Stimulated activated CD4-positive, alpha-beta T cell treated with anti-CD3 and anti-CD28 coated beads, Interleukin-2, amount 100 ng/mL, for 24 hours (primary cell): ENCODE data around the gene TRPM3.
"Not testable (repeated sequence)": the region's sequence is repeated elsewhere in the genome, so short reads cannot be mapped to it uniquely, and the experiment has no call there.

Experiments used
- DNase-seq, 2 donors: peaks; one replicate each; pipeline ENCODE4 v3.0.0-alpha.2; 2020

Gene TRPM3

DNA sequence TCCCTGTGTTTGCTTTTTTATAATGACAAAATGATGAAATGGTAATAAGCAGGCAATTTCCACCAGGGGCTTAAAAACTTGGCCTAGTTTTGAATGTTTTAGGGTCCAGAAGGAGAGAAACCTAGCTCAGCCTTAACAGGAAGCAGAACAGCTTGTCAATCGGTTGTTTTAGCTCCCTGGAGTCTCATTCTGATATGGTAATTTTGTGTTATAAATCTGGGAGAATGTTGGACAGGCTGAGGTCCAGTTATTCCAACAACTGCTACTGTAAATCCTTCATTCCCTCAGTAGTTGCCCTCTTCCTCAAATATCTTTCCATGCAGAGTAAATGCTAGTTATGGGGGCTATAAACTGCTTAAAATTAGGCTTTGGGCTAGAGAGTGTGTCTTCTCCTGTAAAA lies 397.4 kb downstream of the TRPM3 start:
- not testable (repeated sequence) for DNase-seq

DNA sequence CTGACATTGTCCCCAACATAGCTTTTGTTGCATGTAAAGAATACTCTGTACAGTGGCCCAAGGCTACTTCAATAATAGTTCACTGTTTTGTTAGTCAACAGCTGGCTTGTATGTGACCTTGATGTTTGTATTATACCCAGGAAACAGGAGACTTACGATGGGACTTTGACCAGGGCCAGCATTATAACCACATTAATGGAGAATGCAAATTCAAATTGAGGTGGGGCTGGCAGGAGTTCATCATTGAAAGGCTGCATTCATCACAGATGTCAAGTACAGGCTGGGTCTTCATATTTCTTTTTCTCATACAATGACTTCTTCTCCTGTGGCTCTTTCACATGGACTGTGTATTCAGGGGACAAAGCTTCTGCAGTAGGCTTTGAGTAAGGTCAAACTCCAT lies 414.6 kb downstream of the TRPM3 start:
- DNase-seq: not testable (repeated sequence)

DNA sequence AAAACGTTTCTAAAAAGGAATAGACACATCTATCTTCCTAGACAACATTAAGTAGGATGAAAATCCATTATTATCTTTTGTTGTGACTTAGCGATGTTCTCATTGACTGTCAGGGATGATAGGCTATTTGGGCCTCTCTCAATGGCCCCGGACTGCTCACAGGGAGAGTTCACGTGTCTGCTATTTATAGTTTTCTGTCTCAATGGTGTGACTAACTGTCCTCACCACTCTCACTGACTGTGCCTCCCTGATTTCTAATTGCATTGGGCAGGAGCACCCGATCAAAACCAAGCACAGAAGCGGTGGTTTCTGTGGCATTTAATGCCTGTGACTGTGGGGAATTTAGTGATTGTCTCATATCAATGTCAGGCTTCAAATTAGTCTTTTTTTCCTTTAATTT lies 420.3 kb downstream of the TRPM3 start:
- DNase-seq: no peak

DNA sequence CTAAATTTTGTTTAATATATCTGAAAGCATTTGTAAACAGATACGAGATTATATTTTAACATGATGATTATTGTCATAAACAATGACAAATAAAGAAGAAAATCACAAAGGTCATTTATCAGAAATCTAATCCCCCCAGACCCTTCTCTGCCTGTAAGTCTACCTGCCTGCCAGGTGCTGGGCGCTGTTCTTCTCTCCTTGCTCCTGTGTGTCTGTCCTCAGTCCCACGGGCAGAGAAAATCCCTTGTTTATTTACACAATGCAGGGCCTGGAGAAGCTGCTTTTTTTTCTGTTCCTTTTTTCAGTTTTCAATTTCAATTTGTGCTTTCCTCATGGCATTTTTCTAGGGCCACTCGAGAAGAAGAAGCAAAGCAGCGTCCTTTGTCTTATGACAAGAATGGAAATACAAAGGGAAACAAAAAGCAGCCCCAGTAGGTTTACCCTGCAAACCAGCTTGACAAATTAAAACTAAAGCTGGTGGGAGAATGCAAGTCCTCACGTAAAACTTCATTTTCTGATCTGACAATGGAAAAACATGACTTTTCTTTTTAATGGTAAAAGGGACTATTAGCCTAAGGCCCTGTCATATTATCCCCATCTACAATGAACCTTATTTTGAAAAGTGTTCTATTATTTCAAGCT lies 424.6 kb downstream of the TRPM3 start:
- DNase-seq: no peak

DNA sequence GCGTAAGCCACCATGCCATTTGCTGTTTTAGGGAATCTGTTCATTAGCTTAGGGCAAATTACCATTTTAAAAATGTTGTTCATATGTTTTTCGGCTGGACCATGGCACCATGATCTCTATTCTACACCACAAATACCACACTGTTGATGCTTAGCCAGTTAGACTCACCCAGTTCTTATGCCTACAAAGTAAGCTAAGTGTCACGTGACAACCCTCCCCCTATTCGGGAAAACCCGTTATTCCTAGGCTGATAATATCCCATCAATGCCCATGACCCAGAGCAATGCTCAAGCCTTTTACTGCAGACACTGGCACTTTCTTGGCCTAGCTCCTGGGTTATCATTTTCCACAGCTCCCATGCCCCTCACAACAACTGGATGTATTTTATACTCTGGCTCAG lies 426.7 kb downstream of the TRPM3 start:
- DNase-seq: no peak

DNA sequence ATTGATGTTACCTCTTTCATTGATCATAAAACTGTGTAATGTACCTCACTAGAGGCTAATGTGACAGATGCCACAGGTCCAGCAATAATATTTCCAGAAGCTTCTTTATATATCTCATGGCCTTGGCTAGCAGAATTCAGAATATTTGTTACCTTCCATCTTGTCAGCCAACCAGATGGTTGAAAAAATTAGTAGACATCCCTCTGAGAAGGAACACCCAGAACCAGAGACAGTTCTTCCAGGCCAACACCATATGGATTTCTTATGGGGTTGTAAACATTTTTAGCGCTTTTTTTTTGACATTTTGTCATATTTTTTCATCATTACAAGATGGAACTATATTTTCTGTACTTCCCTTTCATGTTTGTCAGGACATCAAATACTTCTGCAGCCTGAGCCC lies 428.2 kb downstream of the TRPM3 start:
- DNase-seq: no peak

DNA sequence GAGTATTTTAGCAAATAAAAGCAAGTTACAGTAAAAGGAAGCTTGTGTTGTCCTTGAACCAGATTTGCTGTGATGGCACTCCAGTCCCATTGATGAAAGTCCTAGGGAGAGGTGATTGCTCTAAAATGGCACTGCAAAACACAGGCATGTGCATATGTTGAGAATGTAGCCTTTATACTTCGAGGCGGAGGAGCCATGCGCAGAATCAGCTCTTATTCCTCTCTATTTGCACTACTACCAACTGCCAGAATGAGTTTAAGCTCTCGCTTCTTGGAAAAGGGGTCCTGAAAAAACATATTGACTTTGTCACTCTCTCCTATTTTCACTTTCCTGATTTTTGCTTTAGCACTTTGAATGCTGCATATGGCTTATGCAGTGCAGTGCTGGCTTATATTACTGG lies 429.0 kb downstream of the TRPM3 start:
- no peak for DNase-seq

DNA sequence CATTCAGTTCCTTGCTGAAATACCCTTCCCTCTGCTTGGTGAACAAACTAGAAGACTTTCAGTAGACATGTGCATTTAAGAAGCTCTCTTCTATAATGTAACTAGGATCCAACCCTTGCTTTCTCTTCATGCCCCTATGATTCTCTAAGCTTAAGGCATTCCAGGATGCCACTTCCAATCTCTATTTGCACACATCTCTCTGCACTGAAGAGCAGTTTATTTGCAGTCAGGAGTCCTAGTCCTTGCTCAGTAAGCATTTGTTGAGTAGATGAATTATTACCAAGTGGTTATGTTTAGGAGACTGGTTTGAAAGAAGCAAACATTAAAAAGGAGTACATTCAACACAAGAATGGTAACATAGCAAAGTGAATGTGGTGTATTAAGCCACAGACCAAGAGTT lies 432.7 kb downstream of the TRPM3 start:
- DNase-seq: no peak

DNA sequence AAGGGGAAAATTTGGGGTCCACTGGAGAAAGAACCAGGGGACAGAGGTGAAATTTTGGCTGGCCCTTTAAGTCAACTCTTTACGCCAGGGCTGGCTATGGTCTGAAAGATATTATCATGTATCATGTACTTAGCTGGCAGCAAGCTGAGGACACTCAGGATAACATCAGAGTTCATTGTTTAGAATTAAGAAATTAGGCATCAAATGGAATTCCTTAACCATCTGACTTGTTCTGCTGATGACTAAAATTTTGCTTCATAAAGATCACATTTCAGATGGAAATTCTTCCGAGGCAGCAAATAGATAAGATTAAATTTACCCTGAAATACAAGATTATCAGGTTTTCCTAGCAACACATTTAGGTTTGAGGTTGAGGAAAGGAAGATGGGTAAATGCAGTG lies 437.6 kb downstream of the TRPM3 start:
- no peak for DNase-seq

DNA sequence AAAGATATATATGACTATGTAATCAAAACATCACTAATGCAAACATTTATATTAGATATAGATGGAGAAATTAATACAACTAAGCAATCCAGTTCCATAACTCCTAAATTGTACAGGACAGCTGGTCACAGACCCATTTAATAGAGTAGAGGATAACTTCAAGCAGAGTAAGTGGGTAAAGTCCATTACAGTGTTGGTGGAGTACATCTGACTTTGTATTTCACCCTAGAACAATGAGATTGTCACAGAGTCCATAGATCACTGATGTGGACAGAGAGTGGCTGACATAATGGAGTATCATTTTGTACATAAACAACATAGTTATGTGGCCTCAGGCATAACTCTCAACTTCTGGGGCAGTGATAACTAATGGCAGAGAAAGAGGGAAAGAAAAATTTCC lies 439.1 kb downstream of the TRPM3 start:
- DNase-seq: no peak

DNA sequence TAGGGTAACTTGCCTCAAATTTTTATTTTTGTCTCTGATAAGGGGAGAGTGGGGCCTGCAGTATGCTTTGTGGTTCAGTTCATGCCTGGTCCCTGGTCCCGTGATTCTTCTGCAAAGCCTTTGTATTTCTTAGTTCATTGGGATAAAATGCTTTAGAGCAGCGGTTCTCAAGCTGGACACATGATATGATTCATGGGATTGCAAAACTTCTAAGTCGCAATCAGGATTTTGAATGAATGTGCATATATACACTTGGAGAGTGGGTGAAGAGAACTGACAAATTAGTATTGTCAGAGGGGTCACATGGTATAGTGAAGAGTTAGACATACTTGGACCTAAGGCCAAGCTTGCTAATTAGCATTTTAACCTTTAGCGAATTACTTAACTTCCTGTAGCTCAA lies 441.6 kb downstream of the TRPM3 start:
- no peak for DNase-seq

DNA sequence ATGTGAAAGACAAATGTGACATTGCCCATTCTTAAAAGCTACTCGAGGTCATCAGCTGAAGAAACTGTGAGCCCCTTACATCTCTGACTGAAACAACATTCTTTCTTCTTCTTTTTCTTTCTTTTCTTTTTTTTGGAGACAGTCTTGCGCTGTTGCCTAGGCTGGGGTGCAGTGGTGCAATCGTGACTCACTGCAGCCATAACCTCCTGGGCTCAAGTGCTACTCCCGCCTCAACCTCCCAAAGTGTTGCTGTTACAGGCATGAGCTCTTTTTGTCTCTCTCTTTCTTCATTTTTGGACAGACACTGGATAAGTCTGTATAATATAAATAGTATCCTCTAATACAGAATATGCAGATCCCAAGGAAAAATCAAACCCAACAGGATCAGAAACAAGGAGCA lies 443.3 kb downstream of the TRPM3 start:
- DNase-seq: no peak

DNA sequence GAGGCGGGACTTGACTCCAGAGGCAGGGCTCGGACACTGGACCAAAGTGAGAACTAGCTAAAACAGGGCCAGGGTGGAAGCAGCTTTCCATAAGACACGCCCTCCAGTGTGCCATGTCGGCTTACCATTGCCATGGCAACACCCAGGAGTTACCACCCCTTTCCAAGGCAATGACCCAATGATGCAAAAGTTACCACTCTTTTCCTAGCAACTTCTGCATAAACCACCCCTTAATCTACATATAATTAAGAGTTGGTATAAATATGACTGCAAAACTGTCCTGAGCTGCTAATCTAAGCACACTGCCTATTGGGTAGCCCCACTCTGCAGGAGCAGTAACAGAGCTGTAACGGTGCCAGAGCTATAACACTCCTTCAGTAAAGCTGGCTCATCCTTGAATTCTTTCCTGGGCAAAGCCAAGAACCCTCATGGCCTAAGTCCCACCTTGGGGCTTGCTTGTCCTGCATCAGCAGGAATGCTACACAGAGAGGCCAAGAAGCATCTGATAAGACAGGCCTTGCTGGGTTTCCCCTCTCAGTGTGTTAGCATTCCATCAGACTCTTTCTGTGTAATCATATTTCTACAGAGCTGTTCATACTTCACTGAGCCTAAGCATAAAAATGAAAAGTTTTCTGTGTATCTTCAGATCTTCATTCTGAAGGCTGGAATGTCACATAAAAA lies 444.2 kb downstream of the TRPM3 start:
- no peak for DNase-seq

DNA sequence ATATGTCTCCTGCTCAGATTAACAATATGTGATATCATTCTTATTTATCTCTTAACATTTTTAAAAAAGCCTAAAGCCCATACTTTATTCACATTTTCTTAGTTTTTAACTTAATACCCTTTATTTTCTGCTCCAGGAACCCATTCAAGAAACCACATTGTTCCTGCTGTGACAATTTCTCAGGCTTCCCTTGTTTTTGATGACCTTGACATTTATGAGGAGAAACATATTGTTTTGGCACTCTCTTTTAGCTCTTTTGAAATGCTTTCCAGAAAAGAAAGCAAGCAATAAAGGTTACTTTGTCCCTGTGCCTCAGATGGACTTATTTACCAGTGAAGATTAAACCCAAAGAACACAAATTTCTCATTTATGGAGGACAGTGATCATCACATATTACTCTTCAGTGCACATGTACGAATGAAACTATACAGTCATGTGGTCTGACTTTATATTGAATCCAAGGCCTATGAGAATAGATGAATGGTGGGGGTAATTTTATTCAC lies 445.5 kb downstream of the TRPM3 start:
- DNase-seq: no peak

DNA sequence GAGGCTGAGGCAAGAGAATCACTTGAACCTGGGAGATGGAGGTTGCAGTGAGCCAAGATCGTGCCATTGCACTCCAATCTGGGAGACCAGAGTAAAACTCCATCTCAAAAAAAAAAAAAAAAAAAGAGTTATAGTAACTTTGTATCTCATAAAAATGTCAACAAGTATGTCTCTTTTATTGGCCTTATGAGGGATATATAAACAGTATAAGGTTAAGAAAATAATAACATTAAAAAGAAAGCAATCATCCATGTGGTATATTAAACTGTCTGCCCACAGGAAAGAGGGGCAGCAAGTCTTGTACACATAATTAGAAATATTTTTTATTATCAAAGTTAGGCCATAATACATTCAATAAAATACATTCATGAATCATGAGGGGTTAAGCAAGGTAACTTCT lies 447.6 kb downstream of the TRPM3 start:
- DNase-seq: no peak

DNA sequence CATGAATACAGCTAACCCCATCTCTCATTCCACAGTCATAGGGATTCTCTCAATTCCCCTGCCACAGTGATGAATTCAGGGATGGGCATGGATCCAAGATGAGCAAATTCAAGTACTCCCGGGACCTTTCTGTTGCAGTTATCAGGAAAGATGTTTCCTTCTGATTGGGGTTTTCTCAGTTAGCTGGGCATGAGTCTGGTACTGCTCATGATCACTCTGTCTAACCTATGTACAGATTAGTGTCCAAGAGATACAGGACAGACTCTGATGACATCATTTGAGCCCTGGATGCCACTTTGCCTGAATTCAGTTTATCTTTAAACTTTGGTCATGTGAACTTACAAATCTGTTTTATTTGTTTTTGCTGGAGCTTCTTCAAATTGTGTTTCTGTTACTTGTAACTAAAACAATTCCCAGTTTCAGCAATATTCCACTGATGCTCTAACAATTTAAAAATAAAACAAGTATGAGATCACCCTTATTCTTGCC lies 449.2 kb downstream of the TRPM3 start:
- DNase-seq: no peak

DNA sequence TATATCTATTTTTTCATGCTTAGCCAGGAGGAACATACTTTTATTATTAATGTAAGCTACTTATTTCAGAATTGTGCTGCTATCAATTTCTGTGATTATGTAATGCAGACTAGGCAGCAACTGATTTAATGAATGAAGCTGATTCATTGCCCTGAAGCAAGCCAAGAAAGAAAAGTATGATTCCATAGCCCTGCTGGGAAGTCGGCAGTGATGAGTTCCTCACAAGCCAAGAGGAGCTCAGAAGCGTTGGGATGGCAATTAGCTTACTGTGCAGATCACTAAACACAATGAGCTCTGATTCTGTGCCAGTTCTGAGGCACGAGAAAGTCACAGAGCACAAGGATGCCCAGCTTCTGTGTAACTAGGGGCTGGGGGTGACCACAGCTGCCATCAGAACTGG lies 452.7 kb downstream of the TRPM3 start:
- DNase-seq: no peak

DNA sequence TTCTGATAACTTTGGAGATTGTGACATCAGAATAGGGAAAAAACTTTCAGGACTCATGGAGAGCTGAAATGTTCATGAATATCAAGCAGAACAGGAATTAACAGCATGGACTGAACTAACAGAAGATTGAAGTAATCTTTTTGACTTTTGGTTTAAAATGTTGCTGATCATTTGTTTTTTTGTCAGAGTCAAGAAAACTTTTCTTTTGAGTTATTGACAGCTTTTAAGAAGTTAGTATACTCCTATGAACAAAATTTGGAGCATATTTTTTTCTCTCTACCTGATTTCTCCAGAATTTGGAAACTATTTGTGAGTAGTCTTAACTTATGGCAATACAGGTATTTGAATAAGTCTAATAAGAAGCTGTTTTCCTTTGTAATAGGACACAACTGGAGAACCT lies 462.7 kb downstream of the TRPM3 start:
- DNase-seq: no peak

DNA sequence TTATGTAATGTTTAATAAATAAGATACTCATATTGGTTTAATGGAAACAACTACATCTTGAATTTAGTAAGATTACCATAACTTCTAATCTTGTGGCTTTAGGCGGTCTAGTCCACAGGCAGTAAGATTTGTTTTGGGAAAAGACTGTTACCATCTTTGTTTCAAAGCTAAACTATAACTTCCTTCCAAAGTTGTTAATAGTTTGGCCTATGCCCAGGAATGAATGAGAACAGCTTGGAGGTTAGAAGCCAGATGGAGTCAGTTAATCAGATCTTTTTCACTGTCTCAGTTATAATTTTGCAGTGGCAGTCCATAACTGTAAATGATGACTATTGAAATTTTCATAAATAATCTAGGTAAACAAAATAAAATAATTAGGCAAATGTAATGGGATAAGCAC lies 465.1 kb downstream of the TRPM3 start:
- no peak for DNase-seq

DNA sequence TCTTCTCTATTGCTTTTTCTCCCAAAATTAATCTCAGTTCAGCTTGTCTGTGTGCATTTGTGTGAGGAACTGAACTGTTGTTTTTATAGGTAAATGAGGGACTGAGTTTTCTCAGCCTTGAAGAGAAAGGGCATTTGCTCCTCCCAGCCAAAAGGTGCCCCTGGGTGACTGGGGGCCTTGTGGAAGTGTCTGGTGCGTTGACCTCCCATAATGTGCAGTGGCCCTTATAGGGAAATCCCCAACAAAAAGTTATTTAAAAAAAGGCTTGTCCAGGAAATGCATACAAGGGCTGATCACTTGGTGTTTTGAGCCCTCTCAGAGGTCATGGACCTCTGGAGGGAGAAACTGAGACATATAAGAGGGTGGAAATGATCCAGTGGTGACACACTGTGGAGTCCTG lies 467.3 kb downstream of the TRPM3 start:
- DNase-seq: no peak

DNA sequence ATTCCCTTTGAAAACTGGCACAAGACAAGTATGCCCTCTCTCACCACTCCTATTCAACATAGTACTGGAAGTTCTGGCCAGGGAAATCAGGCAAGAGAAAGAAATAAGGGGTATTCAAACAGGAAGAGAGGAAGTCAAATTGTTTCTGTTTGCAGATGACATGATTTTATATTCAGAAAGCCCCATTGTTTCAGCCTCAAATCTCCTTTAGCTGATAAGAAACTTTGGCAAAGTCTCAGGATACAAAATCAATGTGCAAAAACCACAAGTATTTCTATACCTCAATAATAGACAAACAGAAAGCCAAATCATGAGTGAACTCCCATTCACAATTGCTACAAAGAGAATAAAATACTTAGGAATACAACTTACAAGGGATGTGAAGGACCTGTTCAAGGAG lies 476.8 kb downstream of the TRPM3 start:
- DNase-seq: not testable (repeated sequence)

DNA sequence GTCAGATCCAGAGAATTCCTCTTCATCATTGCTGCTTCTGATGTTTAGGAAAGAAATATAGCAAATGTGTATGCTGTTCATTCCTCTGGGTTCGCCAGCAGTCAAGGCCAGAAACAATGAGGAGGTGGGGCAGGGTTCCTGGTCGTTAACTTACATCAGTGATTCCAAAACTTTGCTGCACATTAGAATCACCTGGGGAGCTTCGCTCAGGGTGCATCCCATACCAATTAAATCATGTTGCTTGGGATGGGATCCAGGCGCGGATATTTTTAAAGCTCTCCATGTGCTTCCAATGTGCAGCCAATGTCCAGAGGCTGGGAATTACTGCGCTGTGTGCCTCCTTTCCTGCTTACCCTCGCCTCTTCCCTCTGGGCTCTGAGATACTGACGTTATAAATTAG lies 479.1 kb downstream of the TRPM3 start:
- no peak for DNase-seq

DNA sequence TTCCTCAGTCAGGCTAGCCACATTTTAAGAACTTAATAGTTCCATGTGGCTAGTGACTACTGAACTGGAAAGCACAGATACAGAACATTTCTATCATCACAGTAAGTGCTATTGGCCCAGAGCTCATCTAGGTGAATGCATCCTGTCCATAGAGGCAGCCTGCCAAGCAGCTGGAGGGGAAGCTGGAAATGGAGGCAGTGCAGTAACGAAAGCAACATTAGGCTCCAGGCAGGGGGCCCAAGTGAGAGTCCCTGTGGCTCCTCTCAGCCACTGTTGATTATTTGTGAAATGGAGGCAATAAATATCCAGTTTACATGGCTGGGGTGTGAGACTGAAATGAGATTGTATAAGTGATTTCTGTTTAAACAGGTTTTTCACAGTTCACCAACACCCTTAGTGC lies 479.8 kb downstream of the TRPM3 start:
- no peak for DNase-seq

DNA sequence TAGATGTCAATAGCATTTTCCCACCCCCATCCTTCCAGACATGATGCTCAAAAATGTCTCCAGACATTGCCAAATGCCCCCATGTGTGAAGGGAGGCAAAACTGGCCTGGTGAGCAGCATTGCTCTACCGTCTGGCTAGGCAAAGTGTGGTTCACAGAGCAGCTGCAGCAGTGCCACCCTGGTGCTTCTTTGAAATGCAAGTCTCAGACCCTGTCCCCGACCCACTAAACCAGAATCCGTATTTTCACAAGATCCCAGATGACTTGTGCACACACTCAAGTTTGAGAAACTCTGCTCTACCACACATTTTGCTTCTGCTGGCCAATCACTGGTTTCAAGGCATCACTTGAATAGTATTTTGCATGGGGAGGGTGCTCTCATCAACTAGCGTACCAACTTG lies 480.4 kb downstream of the TRPM3 start:
- DNase-seq: no peak
